GM21447 (cell line): Measurements from ENCODE around the gene GAPDH.
"Not testable (repeated sequence)": the region's sequence is repeated elsewhere in the genome, so short reads cannot be mapped to it uniquely, and the experiment has no call there.

ENCODE experiments used
- ATAC-seq: cut with Tn5 transposase; IDR thresholded peaks from one replicate; pipeline ENCODE4 v1.9.1; 2021; ENCODE audit not compliant: unreplicated experiment

The GAPDH gene

GRCh38 chr12:6558014-6558760 is 23.9 kb downstream of the GAPDH start:
- not testable (repeated sequence) for ATAC-seq

GRCh38 chr12:6559500-6559899 is 25.2 kb downstream of the GAPDH start:
- no peak for ATAC-seq

- no peak for ATAC-seq
Measured at GRCh38 chr12:6560501-6561205, 26.3 kb downstream of the GAPDH start.

- no peak for ATAC-seq
Measured at GRCh38 chr12:6562881-6563280, 28.6 kb downstream of the GAPDH start.

GRCh38 chr12:6563448-6564050 is 29.2 kb downstream of the GAPDH start:
- ATAC-seq: no peak

GRCh38 chr12:6567112-6567670 is 32.9 kb downstream of the GAPDH start:
- peak; percentile 6 for ATAC-seq

GRCh38 chr12:6569312-6569711 is 35.0 kb downstream of the GAPDH start:
- ATAC-seq: no peak

- no peak for ATAC-seq
Measured at GRCh38 chr12:6569786-6570185, 35.5 kb downstream of the GAPDH start.

GRCh38 chr12:6570264-6570887 is 36.1 kb downstream of the GAPDH start:
- ATAC-seq: no peak

- ATAC-seq: no peak
Measured at GRCh38 chr12:6573001-6573400, 38.7 kb downstream of the GAPDH start.

- ATAC-seq: no peak
Measured at GRCh38 chr12:6574576-6575295, 40.4 kb downstream of the GAPDH start.

GRCh38 chr12:6575648-6576047 is 41.3 kb downstream of the GAPDH start:
- no peak for ATAC-seq

- ATAC-seq: no peak
Measured at GRCh38 chr12:6582196-6582595, 47.9 kb downstream of the GAPDH start.

- no peak for ATAC-seq
Measured at GRCh38 chr12:6582959-6583358, 48.6 kb downstream of the GAPDH start.

- ATAC-seq: no peak
Measured at GRCh38 chr12:6584293-6584692, 50.0 kb downstream of the GAPDH start.

- ATAC-seq: not testable (repeated sequence)
Measured at GRCh38 chr12:6586569-6586968, 52.3 kb downstream of the GAPDH start.
